Stomach (tissue), 9 donors: ENCODE results near the gene CELF2. TPM values are rescaled to one million over a fixed set of nuclear protein-coding genes. Genes with fewer than 3 reads are reported as not detected.

Experiments used
- DNase-seq, 2 donors: peaks; one replicate each; pipeline versions ENCODE4 v3.0.0 to v3.0.0-alpha.2; 2013 to 2019
- H3K27ac ChIP-seq, 5 donors: fragments of 200-600 bp in 4 of 5; sonication (generic) in 4 of 5; one replicate each; pipeline ENCODE4 v1.5.1; 2013 to 2019; ENCODE audit warnings: mild to moderate bottlenecking in 1 of 5, moderate library complexity in 1 of 5
- H3K27me3 ChIP-seq, 3 donors: fragments of 200-600 bp; sonication (generic); one replicate each; pipeline ENCODE4 v1.5.1; 2017 to 2019; ENCODE audit warnings: mixed run types in 1 of 3
- H3K36me3 ChIP-seq, 4 donors: fragments of 200-600 bp; sonication (generic); 1 replicate in 3 of 4; 2 replicates in 1 of 4; pipeline ENCODE4 v1.5.1; 2016 to 2019
- H3K4me1 ChIP-seq, 4 donors: fragments of 200-600 bp; sonication (generic); one replicate each; pipeline ENCODE4 v1.5.1; 2016 to 2019
- H3K4me3 ChIP-seq, 4 donors: fragments of 200-600 bp; sonication (generic) in 3 of 4; one replicate each; pipeline ENCODE4 v1.5.1; 2016 to 2019; ENCODE audit warnings: mild to moderate bottlenecking in 1 of 4
- H3K9me3 ChIP-seq, 4 donors: fragments of 200-600 bp; sonication (generic); one replicate each; pipeline ENCODE4 v1.5.1; 2016 to 2019
- CTCF ChIP-seq, 7 experiments: fragments of 450-650 bp in 4 of 7; fragments of 200-600 bp in 3 of 7; sonication (generic) in 3 of 7; IDR thresholded peaks; one replicate each; pipeline ENCODE4 v1.5.1; 2016 to 2019; ENCODE audit warnings: antibody characterized with exemption in 7 of 7, control low read depth in 2 of 7, mild to moderate bottlenecking in 1 of 7
- EP300 ChIP-seq: sonication (generic); formaldehyde crosslinking; IDR thresholded peaks from one replicate; pipeline ENCODE4 v1.6.1; 2017; ENCODE audit warnings: antibody characterized with exemption
- POLR2A ChIP-seq, 4 donors: fragments of 450-650 bp; IDR thresholded peaks; one replicate each; pipeline ENCODE4 v1.6.1; 2016; ENCODE audit warnings: antibody characterized with exemption in 4 of 4, control low read depth in 2 of 4, mild to moderate bottlenecking in 1 of 4, moderate library complexity in 1 of 4
- POLR2AphosphoS5 ChIP-seq, 3 donors: sonication (generic); formaldehyde crosslinking; IDR thresholded peaks; one replicate each; pipeline ENCODE4 v1.6.1; 2016; ENCODE audit warnings: antibody characterized with exemption in 3 of 3
- WGBS, 5 donors: extraction: QIAGEN DNeasy Blood & Tissue Kit in 3 of 5; methylation state at CpG; one replicate each; pipeline versions ENCODE4 v1.1.5 to v1.1.7; 2013 to 2018; 5-methylcytosine and 5-hydroxymethylcytosine counted together
- intact Hi-C: fragments of 100-400 bp; cut with DNase I; formaldehyde crosslinking; loops from one replicate; pipeline ENCODE4 v1.15.1; 2023; ENCODE audit warnings: low total_unique reads
- polyA plus RNA-seq, 3 donors: library from polyadenylated mRNA; stranded (reverse); fragments of 200-250 nt; gene quantifications; one replicate each; pipeline ENCODE4 v1.2.3, GENCODE V29; 2013
- total RNA-seq, 5 donors: library from RNA; depleted of rRNA; stranded (reverse); fragments of >200 nt; gene quantifications; one replicate each; pipeline versions ENCODE4 v1.1.0 to v1.2.3, GENCODE V29; 2014 to 2016
- donor health status: healthy with polysubstance abuse.
- donor health status: Bipolar disorder and iron deficiency.
- donor health status: healthy.

Gene CELF2
- total and polyA plus RNA-seq, 8 donors, result 3.9 to 65.3 (median 36.1) TPM

GRCh38 chr10:11307937-11308336 lies 290.3 kb downstream of the CELF2 start:
- H3K27ac ChIP-seq, result no peak overlapping the region
- H3K4me3 ChIP-seq, result no peak overlapping the region
- no peak for TF ChIP-seq POLR2A (IDR thresholded peaks at IDR 0.05)
- TF ChIP-seq EP300, result no peak
- no peak for TF ChIP-seq CTCF (IDR thresholded peaks at IDR 0.05)
- no peak for TF ChIP-seq POLR2AphosphoS5 (IDR thresholded peaks at IDR 0.05)
- H3K4me1 ChIP-seq, result no peaks in the 10 kb centered on the region
- WGBS, 5 donors, result 85 to 96% (median 93%) methylated on average over 1 of the region's 1 CpG
- no peaks in the 10 kb centered on the region for H3K27me3 ChIP-seq
- H3K9me3 ChIP-seq, result peaks cover 0 to 36% (median 23%) of the 10 kb centered on the region in 4 donors
- H3K36me3 ChIP-seq, result peaks cover 10 to 86% (median 56%) of the 10 kb centered on the region in 4 donors
- intact Hi-C loops, result no loop called here
- no peak for DNase-seq

- 64 to 76% (median 69%) methylated on average over 2 of the region's 2 CpGs for WGBS, 5 donors
- Histone ChIP-seq H3K36me3 (peaks cover 12 to 79% (median 49%) of the 10 kb centered on the region in 4 donors), H3K27ac (no peak overlapping the region), H3K27me3 (no peaks in the 10 kb centered on the region), H3K9me3 (peaks cover 0 to 30% (median 23%) of the 10 kb centered on the region in 4 donors), H3K4me3 (no peak overlapping the region), H3K4me1 (no peaks in the 10 kb centered on the region)
- TF ChIP-seq EP300, result no peak
- TF ChIP-seq CTCF (IDR thresholded peaks at IDR 0.05), result no peak
- TF ChIP-seq POLR2A (IDR thresholded peaks at IDR 0.05), result no peak
- no peak for TF ChIP-seq POLR2AphosphoS5 (IDR thresholded peaks at IDR 0.05)
- DNase-seq, result no peak
- intact Hi-C loops, result no loop called here
Measured at GRCh38 chr10:11311027-11311426, 293.4 kb downstream of the CELF2 start.

GRCh38 chr10:11313463-11313862 lies 295.8 kb downstream of the CELF2 start:
- WGBS, 5 donors, result 67 to 90% (median 81%) methylated on average over 1 of the region's 1 CpG
- no peak for DNase-seq
- H3K27ac ChIP-seq, result no peak overlapping the region

GRCh38 chr10:11317936-11318670 lies 300.4 kb downstream of the CELF2 start:
- 70 to 77% (median 73%) methylated on average over 7 of the region's 7 CpGs for WGBS, 5 donors
- H3K27me3 ChIP-seq, result no peaks in the 10 kb centered on the region
- H3K36me3 ChIP-seq, result peaks cover 24 to 89% (median 85%) of the 10 kb centered on the region in 4 donors
- H3K4me1 ChIP-seq, result no peaks in the 10 kb centered on the region
- DNase-seq, result no peak
- no peak overlapping the region for H3K27ac ChIP-seq
- no peak for TF ChIP-seq EP300
- TF ChIP-seq POLR2AphosphoS5 (IDR thresholded peaks at IDR 0.05), result no peak
- no peak for TF ChIP-seq CTCF (IDR thresholded peaks at IDR 0.05)
- no peak for TF ChIP-seq POLR2A (IDR thresholded peaks at IDR 0.05)
- no peaks in the 10 kb centered on the region for H3K9me3 ChIP-seq
- no peak overlapping the region for H3K4me3 ChIP-seq
- intact Hi-C loops, result no loop called here

More at GRCh38 chr10:11313463-11313862, 295.8 kb downstream of the CELF2 start:
- peaks cover 0 to 10% (median 7%) of the 10 kb centered on the region in 4 donors for H3K9me3 ChIP-seq
- H3K4me3 ChIP-seq, result no peak overlapping the region
- no peaks in the 10 kb centered on the region for H3K4me1 ChIP-seq
- intact Hi-C loops, result no loop called here
- H3K27me3 ChIP-seq, result no peaks in the 10 kb centered on the region
- TF ChIP-seq EP300 (no peak), POLR2AphosphoS5 (IDR thresholded peaks at IDR 0.05) (no peak), CTCF (IDR thresholded peaks at IDR 0.05) (no peak), POLR2A (IDR thresholded peaks at IDR 0.05) (no peak)
- H3K36me3 ChIP-seq, result peaks cover 21 to 75% (median 56%) of the 10 kb centered on the region in 4 donors
